ENCODE results near the gene SHANK1.
A peak's percentile ranks its signal among the peaks of the same experiment; 100 is the strongest.

SHANK1 gene

DNA sequence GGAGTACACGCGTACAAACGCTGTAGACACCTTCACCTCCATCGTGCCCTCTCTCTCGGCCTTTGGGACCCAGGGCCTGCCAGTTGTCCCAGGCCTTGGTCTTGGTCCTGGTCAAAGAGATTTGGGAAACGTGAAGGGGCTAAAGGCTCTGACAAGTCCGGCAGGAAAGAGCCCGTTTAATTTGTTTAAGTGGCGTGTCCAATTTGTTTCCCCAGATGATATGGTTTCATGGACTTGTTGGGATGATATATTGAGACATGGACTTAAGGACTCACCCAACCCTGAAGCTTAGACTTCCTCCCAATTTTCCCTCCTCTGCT lies 6.3 kb upstream of the SHANK1 start:
- DNase-seq = no peak

DNA sequence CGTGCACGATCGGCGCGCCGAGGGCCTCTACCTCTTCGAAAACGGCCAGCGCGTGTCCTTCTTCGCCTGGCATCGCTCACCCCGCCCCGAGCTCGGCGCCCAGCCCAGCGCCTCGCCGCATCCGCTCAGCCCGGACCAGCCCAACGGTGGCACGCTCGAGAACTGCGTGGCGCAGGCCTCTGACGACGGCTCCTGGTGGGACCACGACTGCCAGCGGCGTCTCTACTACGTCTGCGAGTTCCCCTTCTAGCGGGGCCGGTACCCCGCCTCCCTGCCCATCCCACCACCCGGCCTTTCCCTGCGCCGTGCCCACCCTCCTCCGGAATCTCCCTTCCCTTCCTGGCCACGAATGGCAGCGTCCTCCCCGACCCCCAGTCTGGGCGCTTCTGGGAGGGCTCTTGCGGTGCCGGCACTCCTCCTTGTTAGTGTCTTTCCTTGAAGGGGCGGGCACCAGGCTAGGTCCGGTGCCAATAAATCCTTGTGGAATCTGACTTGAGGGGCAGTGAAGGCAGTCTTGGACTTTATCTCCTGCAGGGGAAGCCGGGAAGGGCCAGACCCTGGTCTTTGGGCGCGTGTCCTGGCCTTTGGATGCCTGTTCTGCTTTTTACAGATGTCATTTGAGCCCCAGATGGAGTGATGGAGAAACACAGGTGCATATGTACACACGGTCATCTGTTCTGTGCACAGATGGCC lies 5.8 kb upstream of the SHANK1 start:
- no peak for DNase-seq

DNA sequence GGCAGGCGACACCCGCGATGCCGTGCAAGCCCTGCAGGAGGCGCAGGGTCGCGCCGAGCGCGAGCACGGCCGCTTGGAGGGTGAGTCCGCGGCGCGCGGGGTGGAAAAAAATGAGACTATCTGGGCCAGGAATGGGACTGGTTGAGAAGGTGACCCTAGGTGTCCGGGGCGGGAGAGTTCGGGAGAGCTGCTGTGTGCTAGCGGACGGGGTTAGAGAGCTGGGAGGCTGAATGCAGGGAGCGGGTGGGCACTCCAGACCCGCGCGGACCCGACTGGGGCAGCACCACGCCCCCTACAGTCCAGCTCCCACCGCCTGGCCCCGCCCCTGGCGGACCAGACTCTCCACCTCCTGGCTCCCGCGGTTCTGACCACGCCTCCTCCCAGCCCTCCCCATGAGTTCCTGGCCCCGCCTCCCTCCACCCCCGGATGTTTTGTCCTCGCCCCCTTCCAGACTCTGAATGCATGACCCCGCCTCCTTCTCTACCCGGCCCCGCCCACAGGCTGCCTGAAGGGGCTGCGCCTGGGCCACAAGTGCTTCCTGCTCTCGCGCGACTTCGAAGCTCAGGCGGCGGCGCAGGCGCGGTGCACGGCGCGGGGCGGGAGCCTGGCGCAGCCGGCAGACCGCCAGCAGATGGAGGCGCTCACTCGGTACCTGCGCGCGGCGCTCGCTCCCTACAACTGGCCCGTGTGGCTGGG lies 5.1 kb upstream of the SHANK1 start:
- peak; percentile 84 for DNase-seq

DNA sequence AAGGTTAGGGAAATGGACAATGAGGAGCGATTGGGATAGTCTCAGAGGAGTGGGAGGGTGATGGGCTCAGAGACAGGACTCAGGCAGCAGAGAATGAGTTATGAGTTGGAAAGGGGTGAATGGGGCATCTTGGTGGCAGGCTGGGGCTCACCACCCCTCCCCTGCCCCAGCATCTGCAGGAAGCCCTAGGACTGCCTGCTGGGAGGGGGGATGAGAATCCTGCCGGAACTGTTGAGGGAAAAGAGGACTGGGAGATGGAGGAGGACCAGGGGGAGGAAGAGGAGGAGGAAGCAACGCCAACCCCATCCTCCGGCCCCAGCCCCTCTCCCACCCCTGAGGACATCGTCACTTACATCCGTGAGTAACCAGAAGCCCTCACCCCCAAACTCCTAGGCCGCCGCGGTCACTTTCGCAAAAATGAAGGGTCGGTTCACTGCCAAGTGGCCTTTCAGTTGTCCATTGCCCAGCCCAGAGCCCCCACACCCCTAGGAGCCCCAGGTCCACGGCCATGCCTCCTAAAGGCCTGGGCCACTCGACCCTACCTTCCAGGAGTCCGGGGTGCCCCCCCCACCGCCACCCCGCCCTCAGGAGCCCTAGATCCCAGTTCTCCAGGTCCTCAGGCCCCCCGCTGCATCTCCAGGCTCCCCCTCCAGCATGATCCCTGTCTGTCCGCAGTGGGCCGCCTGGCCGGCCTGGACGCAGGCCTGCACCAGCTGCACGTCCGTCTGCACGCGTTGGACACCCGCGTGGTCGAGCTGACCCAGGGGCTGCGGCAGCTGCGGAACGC lies 4.3 kb upstream of the SHANK1 start:
- DNase-seq = no peak

DNA sequence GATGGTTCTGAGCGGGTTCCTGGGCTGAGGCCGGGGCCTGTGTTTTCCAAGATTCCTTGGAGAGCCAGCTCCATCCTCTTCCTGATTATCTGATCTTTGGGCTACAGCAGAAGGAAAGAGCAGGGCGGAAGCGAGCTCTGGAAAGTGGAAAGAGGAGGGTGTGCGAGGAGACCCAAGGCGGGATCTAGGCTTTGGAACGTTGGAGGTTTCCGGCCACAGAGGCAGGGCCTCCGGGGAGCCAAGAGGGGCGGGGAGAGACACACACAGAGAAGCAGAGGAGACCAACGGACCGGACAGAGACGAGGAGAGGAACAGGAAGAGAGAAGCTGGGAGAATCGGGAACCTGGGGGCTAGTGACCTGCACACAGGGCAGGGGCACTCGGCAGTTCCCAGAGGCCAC lies 3.5 kb upstream of the SHANK1 start, which contains the start of gene CLEC11A:
CLEC11A (plus strand) TSS at position 296 of the 400 bp plus-strand sequence. CDS start 162 bp downstream, outside the sequence.
- no peak for DNase-seq

DNA sequence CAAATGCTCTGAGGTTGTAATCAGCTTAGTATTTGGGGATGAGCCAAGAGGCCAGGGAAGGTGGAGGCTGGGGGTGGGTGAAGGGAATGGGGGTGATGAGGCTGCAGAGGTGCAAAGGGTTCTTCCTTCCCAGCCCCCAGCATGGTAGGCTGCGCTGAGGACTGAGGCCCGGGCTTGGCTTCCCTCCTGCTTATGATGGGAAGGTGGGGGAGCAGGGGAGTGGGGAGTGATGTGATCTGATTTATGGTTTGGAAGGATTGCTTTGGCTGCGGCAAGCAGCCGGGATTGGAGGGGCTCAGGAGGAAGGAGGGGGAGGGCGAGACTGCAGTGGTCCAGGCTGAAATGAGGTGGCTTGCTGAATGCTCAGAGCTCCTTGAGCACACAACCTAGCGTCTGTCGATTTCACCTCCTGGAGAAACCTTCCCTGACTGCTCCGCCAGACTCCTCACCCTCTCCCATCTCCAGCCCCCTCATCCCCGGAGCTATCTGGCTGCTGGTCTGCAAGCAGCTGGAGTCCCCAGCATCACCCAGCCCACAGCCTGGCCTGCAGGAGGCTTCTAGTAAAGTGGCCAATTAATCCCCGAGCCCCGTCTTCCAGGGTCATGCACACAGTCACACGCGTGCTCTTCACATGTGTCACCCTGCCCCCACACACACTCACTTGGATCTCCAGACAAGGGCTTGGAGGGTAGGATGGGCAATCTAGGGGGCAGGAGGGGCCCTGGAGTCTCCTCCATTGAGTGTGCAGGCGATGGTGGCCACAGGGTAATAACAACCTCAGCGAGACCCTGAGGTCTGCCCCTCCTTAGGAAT lies 2.8 kb upstream of the SHANK1 start:
- DNase-seq = no peak

DNA sequence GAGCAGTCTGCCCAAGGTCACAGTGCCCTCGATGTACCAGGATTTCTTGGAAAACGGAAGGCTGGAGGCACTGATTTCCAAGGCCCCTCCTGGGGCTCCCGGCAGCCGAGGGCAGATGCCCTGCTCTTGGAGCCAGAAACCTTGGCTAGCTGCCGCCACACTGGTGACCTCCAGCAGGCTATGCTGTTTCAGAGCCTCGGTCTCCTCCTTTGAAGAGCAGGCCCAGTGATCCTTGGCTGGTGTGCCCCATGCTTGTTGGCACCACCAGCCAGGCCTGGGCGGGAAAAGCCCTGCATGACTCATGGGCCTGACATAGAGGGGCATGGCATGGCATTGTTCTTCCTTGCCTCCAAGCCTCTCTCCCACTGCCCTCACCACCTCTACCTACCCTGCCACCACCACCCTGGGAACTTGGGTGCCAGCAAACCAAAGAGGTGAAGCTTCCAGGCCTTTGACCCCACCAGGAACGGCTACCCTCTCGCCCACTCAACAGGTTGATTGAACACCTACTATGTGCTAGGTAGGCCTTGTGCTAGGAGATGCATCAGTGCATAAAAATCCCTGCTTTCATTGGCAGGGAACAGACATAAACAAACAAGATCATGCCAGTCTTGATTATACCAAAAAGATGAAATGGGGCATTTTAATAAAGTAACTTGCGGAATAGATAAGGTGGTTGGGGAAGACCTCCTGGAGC lies 2.0 kb upstream of the SHANK1 start:
- DNase-seq = no peak

DNA sequence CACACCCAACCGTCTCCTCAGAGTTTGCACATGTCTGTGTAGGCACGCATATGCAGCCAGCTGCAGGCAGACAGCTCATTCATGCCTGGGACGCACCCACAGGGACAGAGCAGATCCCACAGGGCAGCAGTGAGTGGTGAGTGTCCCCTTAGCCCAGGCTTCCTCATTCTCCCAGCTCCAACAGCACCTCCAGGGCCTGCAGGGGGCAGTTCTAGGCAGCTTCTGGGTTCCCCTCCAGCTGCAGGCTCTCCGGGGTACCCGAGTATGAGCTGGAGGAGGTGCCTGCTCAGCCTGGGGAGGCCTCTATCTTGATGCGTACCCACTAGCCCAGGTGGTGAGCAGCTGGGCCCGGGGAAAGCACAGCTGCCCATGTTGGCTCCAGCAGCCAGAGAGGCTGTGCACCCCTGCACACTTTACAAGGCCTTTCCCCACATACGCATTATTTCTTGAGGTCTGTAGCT lies 1.3 kb upstream of the SHANK1 start:
- DNase-seq = no peak

DNA sequence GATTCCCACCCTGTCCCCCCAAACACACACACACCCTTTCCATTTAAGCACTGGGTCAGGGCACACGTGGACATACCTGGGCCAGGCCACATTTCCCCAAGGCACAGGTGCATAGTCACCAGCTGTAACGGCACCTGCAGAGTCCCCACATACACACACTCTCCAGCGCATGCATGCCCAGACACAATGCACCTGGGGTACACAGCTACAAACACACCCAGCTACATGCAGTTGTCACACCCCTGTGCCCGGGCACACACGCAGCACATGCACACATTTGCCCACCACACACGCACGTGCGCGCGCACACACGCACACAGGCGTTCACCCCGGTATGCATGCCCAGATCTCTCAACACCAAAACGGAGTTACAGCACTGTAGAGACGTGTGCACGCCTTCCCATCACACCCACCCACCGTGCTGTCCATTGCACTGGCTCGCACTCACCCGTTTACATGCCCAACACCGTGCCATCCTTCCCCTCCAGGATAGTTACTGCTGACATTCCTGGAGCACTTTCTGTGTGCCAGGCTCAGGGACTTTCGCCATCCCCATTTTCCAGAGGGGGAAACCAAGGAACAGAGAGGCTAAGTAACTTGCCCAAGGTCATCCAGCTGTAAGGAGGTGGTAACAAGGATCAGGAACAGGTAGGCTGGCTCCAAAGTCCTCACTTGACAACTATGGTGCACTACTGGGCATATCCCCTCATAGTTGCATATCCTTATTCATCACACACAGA lies 749 bp upstream of the SHANK1 start:
- DNase-seq = no peak

DNA sequence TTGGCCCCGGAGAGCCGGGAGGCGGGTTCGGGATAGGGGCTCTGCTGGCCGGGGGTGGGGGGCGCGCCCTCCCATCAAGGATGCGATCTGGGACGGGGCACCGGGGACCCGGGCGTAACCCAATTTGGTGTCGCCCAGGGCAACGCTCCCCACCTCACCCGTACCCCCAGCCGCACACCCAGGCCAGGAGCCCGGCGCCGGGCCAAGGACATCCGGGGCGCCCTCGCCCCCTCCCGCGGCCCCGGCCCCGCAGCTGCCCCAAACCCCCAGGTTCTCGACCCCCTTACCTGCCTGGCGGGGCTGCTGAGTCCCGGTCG lies 525 bp downstream of the SHANK1 start:
- DNase-seq = no peak

DNA sequence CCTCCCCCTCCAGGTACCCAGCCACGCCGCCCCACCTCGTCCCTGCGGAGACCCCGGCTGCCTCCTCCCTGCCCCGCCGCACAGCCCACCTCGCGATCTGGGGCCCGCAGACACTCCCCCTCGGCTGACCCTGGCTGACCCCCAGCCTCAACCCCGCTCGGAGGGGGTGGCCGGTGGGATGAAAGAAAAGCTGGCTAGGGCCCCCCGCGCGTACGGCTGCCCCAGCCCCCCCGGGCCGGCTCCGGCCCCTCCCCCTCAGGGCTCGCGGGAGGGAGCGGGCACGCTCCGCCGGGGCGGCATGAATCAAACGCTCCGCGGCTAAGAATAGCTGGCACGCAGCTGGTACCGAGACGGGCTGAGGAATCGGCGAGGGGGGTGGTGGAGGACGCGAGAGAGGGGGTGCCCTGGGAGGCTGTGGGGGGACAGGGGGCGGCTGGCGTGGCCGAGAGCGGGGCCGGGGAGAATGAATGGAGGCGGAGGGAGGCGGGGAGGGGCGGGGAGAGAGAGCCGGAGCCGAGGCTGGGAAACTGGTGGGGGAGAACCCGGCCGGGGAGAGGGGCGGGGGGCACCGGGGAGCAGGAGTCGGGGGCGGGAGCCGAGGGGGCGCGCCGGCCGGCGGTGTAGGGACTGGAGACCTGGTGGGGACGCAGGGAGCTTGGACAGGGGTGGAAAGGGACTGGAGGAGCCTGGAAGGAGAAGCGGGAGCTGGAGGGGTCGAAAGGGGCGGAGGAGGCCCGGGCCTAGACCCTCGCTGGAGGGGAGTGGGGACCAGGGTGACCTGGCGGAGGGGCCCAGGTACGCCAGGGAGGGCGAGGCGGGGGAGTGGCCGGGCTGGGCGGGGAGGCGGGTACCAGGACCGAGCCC lies 1.1 kb downstream of the SHANK1 start:
- DNase-seq = no peak

DNA sequence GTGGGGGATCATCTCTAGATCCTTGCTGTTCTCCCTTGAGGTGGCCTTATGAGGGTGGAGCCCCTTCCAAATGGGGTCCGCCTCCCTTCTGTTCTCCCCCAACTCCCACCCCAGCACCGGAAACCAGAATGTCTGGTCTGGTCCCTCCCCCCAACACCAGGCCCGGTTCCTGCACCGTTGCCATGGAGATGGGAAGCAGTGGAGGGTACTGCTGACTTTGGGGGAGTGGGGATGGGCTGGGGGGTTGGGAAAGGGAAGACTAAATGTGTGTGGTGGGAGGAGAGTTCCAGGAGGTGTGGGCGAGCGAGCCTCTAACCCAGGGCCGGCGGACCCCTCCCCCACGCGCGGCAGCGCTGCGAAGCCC lies 1.7 kb downstream of the SHANK1 start:
- DNase-seq = no peak

DNA sequence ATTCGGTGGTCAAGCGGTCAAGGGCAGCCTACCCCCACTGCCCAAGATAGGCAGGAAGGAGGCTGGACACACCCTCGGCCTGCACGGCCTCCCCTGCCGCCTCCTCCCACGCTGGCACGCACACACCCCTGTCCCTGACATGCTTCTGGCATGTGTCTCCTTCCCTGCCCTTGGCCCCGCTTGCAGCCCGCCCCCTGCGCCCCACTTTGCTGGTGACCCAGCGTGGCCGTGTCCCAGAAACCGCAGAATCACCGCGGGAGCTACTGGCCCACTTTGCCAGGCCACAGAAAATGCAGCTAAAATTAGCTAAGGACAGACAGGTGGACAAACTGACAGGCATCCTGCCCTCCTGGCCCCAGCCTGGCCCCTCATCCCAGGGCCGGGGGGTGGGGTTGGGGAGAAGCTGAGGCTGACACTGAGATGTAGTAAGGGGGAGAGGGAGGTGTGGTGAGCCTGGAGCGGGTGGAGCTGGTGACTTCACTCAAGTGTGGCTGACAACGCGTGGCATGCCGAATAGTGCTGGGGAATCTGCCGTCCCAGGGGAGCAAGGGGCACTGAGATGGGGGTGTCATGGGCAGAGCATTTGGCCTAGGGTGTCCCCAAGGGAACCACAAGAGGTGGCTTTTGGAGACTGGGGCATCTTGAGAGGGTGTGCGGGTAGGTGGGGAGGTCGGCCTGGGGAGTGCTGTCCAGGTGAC lies 2.4 kb downstream of the SHANK1 start:
- DNase-seq = no peak

DNA sequence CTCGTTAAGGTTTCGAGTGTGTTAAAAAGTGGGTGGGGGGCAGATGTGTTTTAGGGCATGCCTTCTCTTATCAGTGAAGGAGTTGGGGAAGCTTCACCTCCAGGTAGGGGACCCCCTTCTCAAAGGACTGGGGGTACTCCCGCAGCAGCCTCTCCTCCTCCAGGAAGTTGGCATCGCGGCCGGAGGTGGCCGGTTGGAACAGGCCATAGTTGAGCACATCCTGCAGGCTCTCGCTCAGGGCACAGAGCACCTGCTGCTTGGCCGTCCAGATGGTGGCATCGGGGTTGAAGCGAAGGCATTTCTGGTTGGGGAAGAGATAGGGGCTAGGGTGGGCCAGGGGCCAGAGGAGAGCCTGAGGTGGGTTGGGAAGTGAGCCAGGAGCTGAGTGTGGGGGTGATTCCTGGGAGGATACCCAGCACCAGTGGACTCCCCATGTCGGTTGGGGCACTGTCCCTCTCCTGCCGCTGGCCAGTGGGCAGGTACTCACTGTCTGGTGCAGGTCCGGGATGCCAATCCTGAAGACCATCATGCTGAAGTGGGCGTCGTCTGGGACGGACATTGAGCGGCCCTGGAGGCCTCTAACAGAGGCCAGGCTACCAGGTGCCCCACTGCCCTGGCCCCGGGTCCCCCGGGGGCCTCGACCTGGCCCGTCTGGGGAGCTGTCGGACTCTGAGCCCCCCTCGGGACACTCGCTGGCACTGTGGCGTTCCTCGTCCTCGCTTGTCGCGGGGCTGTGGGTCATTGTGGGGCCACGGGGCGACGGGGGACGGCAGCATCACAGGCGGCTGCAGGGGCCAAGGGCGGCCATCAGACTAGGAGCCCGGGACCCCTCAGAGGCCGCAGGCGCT lies 3.2 kb downstream of the SHANK1 start:
- no peak for DNase-seq

DNA sequence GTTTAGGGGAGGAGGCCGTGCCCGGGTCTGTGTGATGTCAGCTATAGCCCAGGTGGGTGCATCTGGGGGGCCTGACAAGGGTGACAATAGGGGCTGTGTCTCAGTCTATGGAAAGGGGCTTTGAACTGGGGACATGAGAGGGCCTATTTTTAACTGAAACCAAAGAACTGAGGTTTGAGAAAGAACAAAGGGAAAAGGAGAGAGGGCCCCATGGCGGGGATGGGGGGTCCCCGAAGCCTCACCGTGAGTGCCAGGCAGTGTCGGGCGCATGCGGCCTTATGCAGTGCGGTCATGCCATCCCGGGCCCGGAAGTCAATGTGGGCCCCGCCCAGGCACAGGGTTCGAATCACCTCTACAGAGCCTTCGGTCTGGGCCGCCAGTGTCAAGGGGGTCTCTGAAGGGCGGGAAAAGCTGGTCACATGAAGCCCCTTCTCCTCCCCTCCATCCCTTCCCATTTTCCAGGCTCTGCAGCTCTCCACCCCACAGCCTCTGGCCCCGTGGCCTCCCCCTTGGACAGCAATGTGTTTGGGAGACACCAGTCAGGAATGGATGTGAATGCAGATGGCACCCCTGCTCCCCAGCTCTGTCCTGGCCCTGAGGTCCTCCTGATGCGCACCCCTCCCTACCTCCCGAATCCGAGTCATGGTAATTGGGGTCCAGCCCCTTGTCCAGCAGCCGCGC lies 5.9 kb downstream of the SHANK1 start:
- peak; percentile 6 for DNase-seq

DNA sequence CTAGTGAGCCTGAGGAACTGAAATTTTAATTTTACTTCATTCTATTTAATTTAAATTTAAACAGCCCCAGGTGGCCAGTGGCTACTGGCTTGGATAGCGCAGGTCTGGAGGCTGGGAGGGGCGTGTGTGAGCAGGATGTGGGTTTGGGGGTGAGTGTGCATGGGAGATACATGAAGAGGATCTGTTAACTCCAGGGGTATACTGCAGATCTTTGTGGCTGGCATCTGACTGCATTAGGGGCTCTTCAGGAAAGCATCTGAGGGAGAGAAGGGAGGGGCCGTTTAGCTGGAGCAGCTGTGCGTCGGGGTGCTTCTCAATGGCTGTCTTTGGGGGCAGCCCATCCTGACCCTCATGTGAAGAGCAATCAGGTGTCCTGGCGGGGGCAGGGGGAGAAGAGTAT lies 6.8 kb downstream of the SHANK1 start:
- no peak for DNase-seq

DNA sequence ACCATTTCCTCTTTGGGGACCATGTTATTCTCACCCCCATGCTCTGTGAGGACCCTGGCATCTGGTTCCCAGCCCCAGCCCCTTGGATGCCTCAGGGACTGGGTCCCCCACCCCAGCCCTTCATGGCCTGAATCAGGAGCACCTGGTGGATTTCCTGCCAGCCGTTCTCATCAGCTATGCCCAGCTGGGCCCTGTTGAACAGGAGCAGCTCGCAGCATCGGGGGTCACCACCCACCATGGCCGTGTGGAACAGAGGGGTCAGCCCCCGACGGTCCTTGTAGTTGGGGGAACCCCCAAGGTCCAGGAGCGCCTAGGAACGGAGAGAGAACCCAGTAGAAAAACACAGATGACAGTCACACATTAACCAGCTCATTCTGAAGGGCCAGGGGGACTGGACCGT lies 7.8 kb downstream of the SHANK1 start:
- DNase-seq = no peak

DNA sequence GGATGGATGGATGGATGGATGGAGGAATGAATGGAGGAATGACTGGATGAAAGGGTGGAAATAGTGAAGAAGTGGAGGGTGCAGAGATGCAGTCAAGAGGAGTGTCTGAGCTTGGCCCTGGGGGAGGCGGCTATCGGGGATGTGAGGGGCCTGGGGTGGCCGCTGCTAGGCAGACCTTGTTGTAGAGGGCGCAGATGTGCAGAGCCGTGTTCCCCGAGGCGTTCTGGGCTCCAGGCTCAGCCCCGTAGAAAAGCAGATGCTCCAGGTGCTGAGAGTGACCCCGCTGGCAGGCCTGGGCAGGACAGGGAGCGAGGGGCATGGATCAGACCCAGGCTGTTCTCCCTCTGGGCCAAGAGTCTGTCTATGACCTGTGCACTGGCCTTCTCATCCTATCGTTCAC lies 8.4 kb downstream of the SHANK1 start:
- DNase-seq = no peak

DNA sequence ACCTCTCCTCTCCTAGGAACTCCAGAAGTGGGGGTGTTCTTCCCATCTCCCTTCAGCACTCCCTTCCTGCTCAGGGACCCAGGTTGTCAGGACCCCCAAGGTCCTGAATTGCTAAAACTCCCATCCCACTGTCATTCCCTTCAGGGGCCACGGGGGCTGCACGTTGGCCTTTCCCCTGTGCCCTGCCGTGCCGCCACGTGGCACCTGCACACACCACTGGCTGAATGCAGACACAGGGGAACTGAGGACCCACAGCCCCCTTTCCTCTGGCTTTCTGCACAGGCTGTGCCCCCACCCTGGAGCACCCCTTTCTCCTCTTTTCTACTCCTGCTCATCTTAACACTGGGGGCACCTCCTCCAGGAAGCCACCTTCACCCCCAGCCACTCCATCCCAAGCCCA lies 9.0 kb downstream of the SHANK1 start:
- no peak for DNase-seq
